GM10248 (cell line): ENCODE data around the gene LRP5.

Source experiments
- CTCF ChIA-PET: fragments of 300-600 bp; sonication (Branson Sonifier 250); formaldehyde crosslinking; extraction: SDS; loops from one replicate; lab custom pipeline; 2021; ENCODE audit warnings: antibody characterized with exemption; lab: Yijun Ruan, JAX
- POLR2A ChIA-PET: fragments of 350-650 bp; sonication (Branson Sonifier 250); formaldehyde crosslinking; extraction: SDS; loops from one replicate; lab custom pipeline; 2020; ENCODE audit warnings: antibody characterized with exemption; lab: Yijun Ruan, JAX
- DNase-seq: peaks from one replicate; pipeline ENCODE4 v3.0.0; 2012; ENCODE audit errors: extremely low spot score
- CTCF ChIP-seq: IDR thresholded peaks from 2 replicates; pipeline ENCODE4 v1.5.1; 2012; ENCODE audit warnings: mild to moderate bottlenecking, low read depth; ENCODE audit errors: extremely low read depth, missing control alignments, control extremely low read depth

Gene LRP5

GRCh38 chr11:68416070-68416578, 103.7 kb downstream of the LRP5 start:
- DNase-seq, result no peak
- ChIA-PET CTCF (interaction anchor here (2.1 kb wide), 1 partner anchor 45 kb away, joined by 7 read pairs; no protein-coding TSS in a partner anchor), POLR2A (no interaction called here)
- TF ChIP-seq CTCF, result no peak

- no peak for DNase-seq
- no peak for TF ChIP-seq CTCF
- ChIA-PET CTCF (no interaction called here), POLR2A (no interaction called here)
Observed at GRCh38 chr11:68418648-68419047, 106.3 kb downstream of the LRP5 start.

- POLR2A ChIA-PET, result no interaction called here
Observed at GRCh38 chr11:68420171-68420570, 107.8 kb downstream of the LRP5 start.

GRCh38 chr11:68423481-68423880, 111.1 kb downstream of the LRP5 start:
- TF ChIP-seq CTCF, result no peak
- no peak for DNase-seq
- ChIA-PET CTCF (no interaction called here), POLR2A (no interaction called here)

More at GRCh38 chr11:68420171-68420570, 107.8 kb downstream of the LRP5 start:
- no peak for DNase-seq
- no peak for TF ChIP-seq CTCF
- CTCF ChIA-PET, result no interaction called here

GRCh38 chr11:68424101-68424632, 111.8 kb downstream of the LRP5 start:
- ChIA-PET POLR2A (no interaction called here), CTCF (interaction anchor here (0.6 kb wide), 1 partner anchor 166 kb away, joined by 3 read pairs; no protein-coding TSS in a partner anchor)
- no peak for TF ChIP-seq CTCF

GRCh38 chr11:68424981-68425865, 112.8 kb downstream of the LRP5 start:
- no peak for TF ChIP-seq CTCF
- CTCF ChIA-PET, result interaction anchor here (0.6 kb wide), 1 partner anchor 167 kb away, joined by 3 read pairs; no protein-coding TSS in a partner anchor
- DNase-seq, result no peak
- POLR2A ChIA-PET, result no interaction called here

More at GRCh38 chr11:68424101-68424632, 111.8 kb downstream of the LRP5 start:
- no peak for DNase-seq
